Dermis lymphatic vessel endothelial cell (primary cell): ENCODE measurements around the gene INAVA. TPM values are rescaled to one million over a fixed set of nuclear protein-coding genes. Genes with fewer than 3 reads are reported as not detected.

Experiments used
- total RNA-seq: library from RNA; depleted of rRNA; stranded (reverse); fragments of >200 nt; gene quantifications from 2 replicates; pipeline ENCODE4 v1.2.1, GENCODE V29; 2014

INAVA gene
- not detected in 2 replicates for total RNA-seq

GRCh38 chr1:200894712-200895442, at the start of gene INAVA:
Gene INAVA, plus strand, starts transcription at chr1:200894900. Its CDS starts 3,501 bp downstream, at chr1:200898401.

GRCh38 chr1:200872446-200873115, 22.1 kb upstream of the INAVA start, which contains the start of gene GPR25:
Gene GPR25, plus strand, starts transcription at chr1:200872981. Its CDS starts 57 bp downstream, at chr1:200873038.

Other genes with a start within 250 kb of the INAVA start
- gene DDX59, start 225.0 kb upstream of the INAVA start, total RNA-seq = 15.0 and 19.1 TPM in 2 replicates
- gene CAMSAP2, start 156.0 kb upstream of the INAVA start, total RNA-seq = 33.9 and 37.9 TPM in 2 replicates
- gene GPR25, start 21.9 kb upstream of the INAVA start, total RNA-seq = not detected in 2 replicates
- gene KIF21B, start 128.8 kb downstream of the INAVA start, total RNA-seq = 2.9 and 3.6 TPM in 2 replicates
- gene CACNA1S, start 217.5 kb downstream of the INAVA start, total RNA-seq = not detected in 2 replicates
- not detected in 2 replicates for gene ASCL5, start 232.3 kb downstream of the INAVA start, total RNA-seq